ENCODE results near the gene SAMHD1. TPM values are rescaled to one million over a fixed set of nuclear protein-coding genes. Genes with fewer than 3 reads are reported as not detected.
A peak's percentile ranks its signal among the peaks of the same experiment; 100 is the strongest.

SAMHD1 gene
- total and polyA plus RNA-seq, 2 of the 13 experiments (the other 11 are each of a cell fraction or from before 2014, with no cell fraction given): 16.9 to 43.5 TPM

DNA sequence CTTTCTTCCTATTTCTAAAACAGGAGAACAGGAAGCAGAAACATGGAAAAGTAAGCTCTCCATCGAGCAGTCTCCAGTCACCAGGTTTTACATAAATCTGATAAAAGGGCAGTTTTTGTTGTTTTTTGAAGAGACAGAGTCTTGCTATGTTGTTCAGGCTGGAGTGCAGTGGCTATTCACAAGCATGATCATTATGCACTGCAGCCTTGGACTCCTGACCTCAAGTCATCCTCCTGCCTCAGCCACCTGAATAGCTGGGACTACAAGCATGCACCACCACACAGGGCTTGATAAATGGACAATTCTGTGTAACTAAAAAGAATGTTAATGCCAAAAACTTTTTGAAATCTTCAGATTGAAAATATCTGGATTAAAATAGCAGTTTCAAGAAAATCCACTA is 23.8 kb downstream of the SAMHD1 start (continued):
- TF ChIP-seq TAF15 (IDR thresholded peaks at IDR 0.05; ENCODE audit: low read depth, low read length, poor library complexity, severe bottlenecking): no peak
- peak; percentile 73 for TF ChIP-seq FOXA3 (CRISPR knock-in tag; IDR thresholded peaks at IDR 0.05)
- TF ChIP-seq, protein P1, sequence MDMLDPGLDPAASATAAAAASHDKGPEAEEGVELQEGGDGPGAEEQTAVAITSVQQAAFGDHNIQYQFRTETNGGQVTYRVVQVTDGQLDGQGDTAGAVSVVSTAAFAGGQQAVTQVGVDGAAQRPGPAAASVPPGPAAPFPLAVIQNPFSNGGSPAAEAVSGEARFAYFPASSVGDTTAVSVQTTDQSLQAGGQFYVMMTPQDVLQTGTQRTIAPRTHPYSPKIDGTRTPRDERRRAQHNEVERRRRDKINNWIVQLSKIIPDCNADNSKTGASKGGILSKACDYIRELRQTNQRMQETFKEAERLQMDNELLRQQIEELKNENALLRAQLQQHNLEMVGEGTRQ (IDR thresholded peaks at IDR 0.05; ENCODE audit: low read depth, low read length): no peak
- TF ChIP-seq, protein P1 (CRISPR knock-in tag; IDR thresholded peaks at IDR 0.05; ENCODE audit: borderline replicate concordance): no peak
- TF ChIP-seq, protein P2, sequence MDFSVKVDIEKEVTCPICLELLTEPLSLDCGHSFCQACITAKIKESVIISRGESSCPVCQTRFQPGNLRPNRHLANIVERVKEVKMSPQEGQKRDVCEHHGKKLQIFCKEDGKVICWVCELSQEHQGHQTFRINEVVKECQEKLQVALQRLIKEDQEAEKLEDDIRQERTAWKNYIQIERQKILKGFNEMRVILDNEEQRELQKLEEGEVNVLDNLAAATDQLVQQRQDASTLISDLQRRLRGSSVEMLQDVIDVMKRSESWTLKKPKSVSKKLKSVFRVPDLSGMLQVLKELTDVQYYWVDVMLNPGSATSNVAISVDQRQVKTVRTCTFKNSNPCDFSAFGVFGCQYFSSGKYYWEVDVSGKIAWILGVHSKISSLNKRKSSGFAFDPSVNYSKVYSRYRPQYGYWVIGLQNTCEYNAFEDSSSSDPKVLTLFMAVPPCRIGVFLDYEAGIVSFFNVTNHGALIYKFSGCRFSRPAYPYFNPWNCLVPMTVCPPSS (IDR thresholded peaks at IDR 0.05): no peak
- TF ChIP-seq ZNF17 (CRISPR knock-in tag; IDR thresholded peaks at IDR 0.05): no peak
- peak; percentile 82; the same call in 1 of the 2 replicates for TF ChIP-seq ZNF292 (CRISPR knock-in tag; IDR thresholded peaks at IDR 0.05; ENCODE audit: borderline replicate concordance, low read depth)
- TF ChIP-seq CEBPG (CRISPR knock-in tag; IDR thresholded peaks at IDR 0.05): 0 out of 2 replicates have a peak, but pooled peaks have one; percentile 4
- no peak for TF ChIP-seq ZNF891 (CRISPR knock-in tag; IDR thresholded peaks at IDR 0.05)
- TF ChIP-seq DMAP1 (CRISPR knock-in tag; IDR thresholded peaks at IDR 0.05): peak; percentile 55
- TF ChIP-seq ZNF724P (CRISPR knock-in tag; IDR thresholded peaks at IDR 0.05; ENCODE audit: borderline replicate concordance): no peak
- TF ChIP-seq ZNF775 (CRISPR knock-in tag; IDR thresholded peaks at IDR 0.05; ENCODE audit: borderline replicate concordance): no peak
- TF ChIP-seq ZNF30 (CRISPR knock-in tag; IDR thresholded peaks at IDR 0.05): no peak
- no peak; the same call in 1 of the 2 replicates for TF ChIP-seq ZNF460 (CRISPR knock-in tag; IDR thresholded peaks at IDR 0.05; ENCODE audit: borderline replicate concordance)
- peak; percentile 80 for TF ChIP-seq DPF2 (CRISPR knock-in tag; IDR thresholded peaks at IDR 0.05; ENCODE audit: borderline replicate concordance, low read depth)
- TF ChIP-seq KDM6A (CRISPR knock-in tag; IDR thresholded peaks at IDR 0.05; ENCODE audit: low read depth): peak; percentile 71
- TF ChIP-seq ZMYM4 (CRISPR knock-in tag; IDR thresholded peaks at IDR 0.05): peak; percentile 51
- no peak for TF ChIP-seq RFX3 (CRISPR knock-in tag; IDR thresholded peaks at IDR 0.05)
- TF ChIP-seq HNF4G (IDR thresholded peaks at IDR 0.05; ENCODE audit: borderline replicate concordance, low read depth, low read length): peak; percentile 61
- TF ChIP-seq HNF4G (CRISPR knock-in tag; IDR thresholded peaks at IDR 0.05; ENCODE audit: borderline replicate concordance, low read depth): peak; percentile 45; the same call in 1 of the 2 replicates
- TF ChIP-seq ZNF431 (CRISPR knock-in tag; IDR thresholded peaks at IDR 0.05; ENCODE audit: borderline replicate concordance, low read depth): 0 out of 2 replicates have a peak, but pooled peaks have one; percentile 39
- TF ChIP-seq ZNF75D (CRISPR knock-in tag; IDR thresholded peaks at IDR 0.05; ENCODE audit: borderline replicate concordance): no peak
- no peak for TF ChIP-seq ARID2 (CRISPR knock-in tag; IDR thresholded peaks at IDR 0.05; ENCODE audit: borderline replicate concordance)
- no peak for TF ChIP-seq ATM (IDR thresholded peaks at IDR 0.05; ENCODE audit: borderline replicate concordance)
- TF ChIP-seq, protein P3, sequence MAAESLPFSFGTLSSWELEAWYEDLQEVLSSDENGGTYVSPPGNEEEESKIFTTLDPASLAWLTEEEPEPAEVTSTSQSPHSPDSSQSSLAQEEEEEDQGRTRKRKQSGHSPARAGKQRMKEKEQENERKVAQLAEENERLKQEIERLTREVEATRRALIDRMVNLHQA (CRISPR knock-in tag; IDR thresholded peaks at IDR 0.05): no peak
- TF ChIP-seq, protein P4, sequence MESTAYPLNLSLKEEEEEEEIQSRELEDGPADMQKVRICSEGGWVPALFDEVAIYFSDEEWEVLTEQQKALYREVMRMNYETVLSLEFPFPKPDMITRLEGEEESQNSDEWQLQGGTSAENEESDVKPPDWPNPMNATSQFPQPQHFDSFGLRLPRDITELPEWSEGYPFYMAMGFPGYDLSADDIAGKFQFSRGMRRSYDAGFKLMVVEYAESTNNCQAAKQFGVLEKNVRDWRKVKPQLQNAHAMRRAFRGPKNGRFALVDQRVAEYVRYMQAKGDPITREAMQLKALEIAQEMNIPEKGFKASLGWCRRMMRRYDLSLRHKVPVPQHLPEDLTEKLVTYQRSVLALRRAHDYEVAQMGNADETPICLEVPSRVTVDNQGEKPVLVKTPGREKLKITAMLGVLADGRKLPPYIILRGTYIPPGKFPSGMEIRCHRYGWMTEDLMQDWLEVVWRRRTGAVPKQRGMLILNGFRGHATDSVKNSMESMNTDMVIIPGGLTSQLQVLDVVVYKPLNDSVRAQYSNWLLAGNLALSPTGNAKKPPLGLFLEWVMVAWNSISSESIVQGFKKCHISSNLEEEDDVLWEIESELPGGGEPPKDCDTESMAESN (CRISPR knock-in tag; conservative IDR thresholded peaks at IDR 0.05): no peak
- TF ChIP-seq ZNF562 (CRISPR knock-in tag; IDR thresholded peaks at IDR 0.05; ENCODE audit: borderline replicate concordance): no peak
